AG10803 (cell line): ENCODE data around the gene DPCD.

Experiments
- DNase-seq: peaks from one replicate; pipeline ENCODE4 v3.0.0; 2010; ENCODE audit warnings: low read depth
- H3K4me3 ChIP-seq: 2 replicates; pipeline ENCODE4 v1.5.1; 2011; ENCODE audit warnings: mild to moderate bottlenecking, low read length, control low read depth
- CTCF ChIP-seq: conservative IDR thresholded peaks from 2 replicates; pipeline ENCODE4 v1.5.1; 2011; ENCODE audit warnings: mild to moderate bottlenecking, low read length, control low read depth, inconsistent platforms

Gene DPCD

GRCh38 chr10:101643546-101643945 is 55.4 kb downstream of the DPCD start:
- no peak for TF ChIP-seq CTCF
- H3K4me3 ChIP-seq: no peak overlapping the region
- DNase-seq: no peak

GRCh38 chr10:101644002-101644401 is 55.9 kb downstream of the DPCD start:
- no peak overlapping the region for H3K4me3 ChIP-seq
- no peak for DNase-seq
- TF ChIP-seq CTCF: no peak

GRCh38 chr10:101645659-101646058 is 57.5 kb downstream of the DPCD start:
- no peak overlapping the region for H3K4me3 ChIP-seq
- TF ChIP-seq CTCF: no peak
- DNase-seq: no peak

- DNase-seq: no peak
- H3K4me3 ChIP-seq: no peak overlapping the region
- TF ChIP-seq CTCF: no peak
Measured at GRCh38 chr10:101646364-101646763, 58.2 kb downstream of the DPCD start.

GRCh38 chr10:101647255-101647654 is 59.1 kb downstream of the DPCD start:
- DNase-seq: no peak
- no peak for TF ChIP-seq CTCF
- no peak overlapping the region for H3K4me3 ChIP-seq

GRCh38 chr10:101649525-101650085 is 61.5 kb downstream of the DPCD start:
- TF ChIP-seq CTCF: no peak
- no peak for DNase-seq
- no peak overlapping the region for H3K4me3 ChIP-seq

- DNase-seq: no peak
- no peak overlapping the region for H3K4me3 ChIP-seq
- no peak for TF ChIP-seq CTCF
Measured at GRCh38 chr10:101650863-101651262, 62.7 kb downstream of the DPCD start.
